DMS53 (cell line): Measurements from ENCODE around the gene PTPRCAP.

ENCODE experiments used
- DNase-seq: peaks from one replicate; lab custom pipeline; 2025; lab: John Stamatoyannopoulos, UW

Gene PTPRCAP

GRCh38 chr11:67423891-67424613 is 13.4 kb downstream of the PTPRCAP start:
- no peak for DNase-seq

DNA sequence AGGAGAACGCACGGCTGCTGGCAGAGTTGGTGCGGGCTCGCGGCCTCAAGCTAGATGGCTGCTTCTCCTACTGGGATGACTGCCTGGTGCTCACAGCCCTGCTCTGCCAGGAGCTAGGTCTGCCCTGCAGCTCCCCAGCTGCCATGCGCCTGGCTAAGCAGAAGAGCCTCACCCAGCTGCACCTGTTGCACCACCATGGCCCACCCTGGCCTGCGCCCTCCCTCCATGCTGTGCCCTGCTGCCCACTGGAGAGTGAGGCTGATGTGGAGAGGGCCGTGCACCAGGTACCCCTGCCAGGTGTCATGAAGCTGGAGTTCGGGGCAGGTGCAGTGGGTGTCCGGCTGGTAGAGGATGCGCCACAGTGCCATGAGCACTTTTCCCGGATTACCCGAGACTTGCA is 14.0 kb downstream of the PTPRCAP start:
- DNase-seq: no peak

- DNase-seq: peak; percentile 62
Measured at GRCh38 chr11:67422891-67423290, 14.6 kb downstream of the PTPRCAP start.

DNA sequence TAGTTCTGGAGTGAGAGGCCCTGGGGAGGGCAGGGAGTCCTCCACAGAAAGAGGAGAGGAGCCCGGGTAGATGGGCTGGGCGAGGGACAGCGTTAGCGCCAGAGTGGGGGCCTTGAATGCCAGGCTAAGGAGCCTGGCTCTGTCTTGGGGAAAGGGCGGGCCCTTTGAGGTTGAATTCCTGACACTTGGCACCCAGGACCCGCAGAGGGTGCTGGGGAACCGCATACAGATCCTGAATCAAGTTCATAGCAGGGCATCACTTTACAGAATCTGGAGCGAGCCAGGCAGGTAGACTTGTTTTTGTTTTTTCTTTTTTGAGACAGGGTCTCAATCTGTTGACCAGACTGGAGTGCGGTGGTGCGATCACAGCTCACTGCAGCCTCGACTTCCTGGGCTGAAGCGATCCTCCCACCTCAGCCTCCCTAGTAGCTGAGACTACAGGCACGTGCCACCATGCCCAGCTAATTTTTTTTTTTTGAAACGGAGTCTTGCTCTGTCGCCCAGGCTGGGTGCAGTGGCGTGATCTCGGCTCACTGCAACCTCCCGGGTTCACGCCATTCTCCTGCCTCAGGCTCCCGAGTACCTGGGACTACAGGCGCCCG is 16.0 kb downstream of the PTPRCAP start:
- no peak for DNase-seq

- peak; percentile 98 for DNase-seq
Measured at GRCh38 chr11:67420646-67421429, 16.6 kb downstream of the PTPRCAP start.

DNA sequence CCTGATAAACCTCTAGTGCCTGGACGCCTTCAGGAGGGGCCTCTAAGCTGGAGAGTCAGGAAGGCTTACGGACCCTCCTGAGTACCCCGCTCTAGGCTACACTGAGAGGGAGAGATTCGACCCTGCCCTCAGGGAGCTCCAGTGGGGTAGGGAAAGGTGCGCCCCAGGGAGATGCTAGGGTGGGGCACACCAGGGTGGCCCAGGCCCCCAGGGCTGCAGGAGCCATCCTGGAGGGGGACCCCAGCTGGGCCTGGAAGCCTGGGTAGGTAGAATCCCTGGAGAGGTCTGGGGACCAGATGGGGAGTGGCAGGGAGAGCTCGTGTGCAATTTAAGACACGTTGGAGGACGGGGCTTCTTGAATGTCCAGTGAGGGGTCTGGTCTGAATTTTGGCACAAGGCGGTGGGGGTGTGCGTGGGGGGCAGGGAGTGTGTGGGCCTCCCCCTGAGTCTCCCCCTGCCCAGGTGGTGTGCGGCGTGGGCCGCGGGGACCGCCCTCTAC is 17.3 kb downstream of the PTPRCAP start:
- DNase-seq: no peak

- no peak for DNase-seq
Measured at GRCh38 chr11:67419325-67420049, 18.0 kb downstream of the PTPRCAP start.

GRCh38 chr11:67418476-67419281 is 18.8 kb downstream of the PTPRCAP start:
- DNase-seq: peak; percentile 41

DNA sequence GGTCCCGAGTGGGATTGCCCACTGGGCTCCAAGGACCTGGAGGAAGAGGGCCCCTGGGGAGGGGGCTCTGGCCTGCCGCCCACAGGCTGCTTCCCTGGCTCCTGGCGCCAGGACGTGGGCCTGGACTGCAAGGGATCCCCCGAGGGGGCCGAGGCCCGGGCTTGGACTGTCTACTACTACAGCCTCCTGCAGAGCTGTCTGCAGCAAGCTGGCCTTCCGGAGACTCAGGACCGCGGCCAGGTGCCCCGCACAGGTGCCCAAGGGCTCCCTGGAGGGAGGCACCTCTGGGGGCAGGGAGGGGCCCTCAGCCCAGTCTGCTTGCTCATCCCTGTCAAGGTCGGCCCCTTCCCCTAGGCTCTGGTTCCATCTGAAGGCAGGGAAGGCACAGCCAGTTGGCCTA is 20.1 kb downstream of the PTPRCAP start:
- no peak for DNase-seq

GRCh38 chr11:67416416-67417335 is 20.8 kb downstream of the PTPRCAP start:
- DNase-seq: peak; percentile 81

DNA sequence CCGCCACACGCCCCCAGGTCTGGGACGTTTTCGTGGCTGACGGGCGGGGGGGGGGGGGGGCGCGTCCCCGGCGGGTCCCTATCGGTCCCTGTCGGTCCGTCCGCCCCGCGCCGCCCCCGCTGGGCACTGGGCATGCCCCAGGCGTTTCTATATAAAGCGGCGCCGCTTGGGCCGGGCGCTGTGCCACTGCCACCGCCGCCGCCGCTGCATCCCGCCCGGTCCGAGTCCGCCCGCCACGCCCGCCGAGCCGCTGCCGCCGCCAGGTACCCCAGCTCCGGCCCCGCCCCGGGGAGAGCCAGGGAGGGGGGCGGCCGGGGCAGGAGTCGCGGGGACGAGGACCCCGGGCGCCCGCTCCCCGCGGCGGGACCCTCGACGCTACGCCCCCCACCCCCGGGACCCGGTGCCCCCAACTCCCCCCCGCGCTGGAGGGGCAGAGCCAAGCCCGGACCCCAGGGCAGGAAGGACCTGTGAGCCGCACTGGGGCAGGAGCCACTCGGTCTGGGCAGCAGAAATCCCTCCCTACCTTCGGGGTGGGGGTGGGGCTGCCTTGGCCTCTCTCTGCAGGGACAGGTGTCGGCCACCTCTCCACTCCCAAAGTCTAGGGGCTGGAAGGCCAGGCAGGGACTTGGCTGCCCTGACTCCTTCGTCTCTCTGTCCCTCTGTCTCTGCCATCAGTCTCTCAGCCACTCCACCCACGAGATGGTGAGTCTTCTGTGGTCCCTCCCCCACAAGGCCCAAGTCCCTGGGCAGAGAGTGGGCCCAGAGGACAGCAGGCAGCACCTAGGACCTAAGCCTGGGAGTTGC is 21.8 kb downstream of the PTPRCAP start, which contains the start of gene CARNS1:
Gene CARNS1 (plus strand): TSS at position 178 of the 804 bp plus-strand sequence. CDS start 522 bp downstream, at position 700.
- peak; percentile 75 for DNase-seq

DNA sequence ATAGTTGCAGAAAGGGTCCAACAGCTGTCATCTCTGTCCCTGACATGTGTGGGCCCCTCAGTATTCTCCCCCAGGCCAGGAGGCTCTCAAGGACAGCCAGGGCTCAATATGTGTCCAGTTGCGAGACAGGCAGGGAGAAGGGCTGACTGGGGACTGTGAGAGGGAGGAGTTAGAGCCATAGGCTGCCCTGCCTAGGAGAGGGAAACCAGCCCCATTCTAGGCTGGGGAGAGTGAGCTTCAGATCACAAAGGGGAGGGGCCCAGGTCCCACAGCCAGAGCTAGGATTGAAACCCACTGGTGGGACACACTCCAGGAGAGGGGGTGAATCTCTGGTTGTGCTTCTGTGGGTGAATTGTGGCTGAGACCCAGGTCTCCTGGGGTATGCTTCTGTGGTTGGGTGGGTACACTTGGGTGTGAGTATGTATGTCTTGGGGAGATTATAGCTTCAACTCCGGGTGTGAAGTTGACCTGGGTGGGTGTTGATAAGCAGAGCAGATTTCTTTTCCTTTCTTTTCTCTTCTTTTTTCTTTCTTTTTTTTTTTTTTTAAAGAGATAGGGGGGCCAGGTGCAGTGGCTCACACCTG is 24.1 kb downstream of the PTPRCAP start:
- no peak for DNase-seq

- no peak for DNase-seq
Measured at GRCh38 chr11:67412495-67413179, 24.8 kb downstream of the PTPRCAP start.

DNA sequence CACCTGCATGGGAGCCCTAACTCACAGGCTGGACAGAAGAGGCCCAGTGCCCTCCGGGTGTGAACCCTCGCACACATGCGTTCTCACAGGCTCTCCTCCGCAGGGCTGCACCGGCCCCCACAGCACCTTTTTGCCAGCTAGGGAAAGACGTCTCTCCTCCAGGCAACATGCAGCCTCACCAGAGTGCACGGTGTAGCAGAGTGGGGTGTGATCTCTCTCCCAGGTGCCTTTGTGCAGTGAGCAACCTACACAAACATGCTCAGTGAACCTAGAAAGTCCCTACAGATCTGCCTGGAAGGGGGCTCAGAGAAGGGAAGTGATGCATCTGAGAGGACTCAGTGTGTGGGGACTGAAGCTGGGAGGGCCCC is 25.7 kb downstream of the PTPRCAP start:
- no peak for DNase-seq

- DNase-seq: no peak
Measured at GRCh38 chr11:67410984-67411784, 26.3 kb downstream of the PTPRCAP start.

GRCh38 chr11:67410369-67410831 is 27.1 kb downstream of the PTPRCAP start:
- DNase-seq: no peak

GRCh38 chr11:67409781-67410368 is 27.6 kb downstream of the PTPRCAP start:
- peak; percentile 73 for DNase-seq
